ENCODE measurements around the gene STX4.

STX4 gene

GRCh38 chr16:31078597-31079341 is 45.4 kb downstream of the STX4 start:
- H3K79me2 ChIP-seq (ENCODE audit: insufficient read depth, low read length): 0 out of 2 replicates have a peak, but pooled peaks cover 3% of the 10 kb centered on the region
- H3K9me2 ChIP-seq (ENCODE audit: low read depth, low read length): no peaks in the 10 kb centered on the region
- H3K4me2 ChIP-seq (ENCODE audit: low read length): no peak overlapping the region
- H3F3A ChIP-seq (ENCODE audit: insufficient read depth, low read length): no peaks in the 10 kb centered on the region
- no peak overlapping the region for H3K27ac ChIP-seq (ENCODE audit: low read depth, low read length, poor library complexity, severe bottlenecking)
- peaks cover 61% of the 10 kb centered on the region for H3K36me3 ChIP-seq (ENCODE audit: insufficient read depth, low read length)
- H3K4me3 ChIP-seq (ENCODE audit: low read depth, low read length, poor library complexity, severe bottlenecking): no peak overlapping the region
- no peak overlapping the region for H3K9ac ChIP-seq (ENCODE audit: low read length)
- H2AFZ ChIP-seq (ENCODE audit: low read length): no peak overlapping the region
- H3K4me1 ChIP-seq (ENCODE audit: insufficient read depth, low read length, severe bottlenecking): peaks cover 9% of the 10 kb centered on the region
- no peaks in the 10 kb centered on the region for H3K27me3 ChIP-seq (ENCODE audit: insufficient read depth, low read length)
- no peaks in the 10 kb centered on the region for H4K20me1 ChIP-seq (ENCODE audit: insufficient read depth, low read length)
- TF ChIP-seq EZH2 (IDR thresholded peaks at IDR 0.05; ENCODE audit: borderline replicate concordance, low read length) (no peak), CTCF (IDR thresholded peaks at IDR 0.05; ENCODE audit: low read length) (no peak)
- no peaks in the 10 kb centered on the region for H3K9me3 ChIP-seq (ENCODE audit: low read length)

- no peak overlapping the region for H3K4me3 ChIP-seq (ENCODE audit: low read depth, low read length, poor library complexity, severe bottlenecking)
- peaks cover 68% of the 10 kb centered on the region for H3K36me3 ChIP-seq (ENCODE audit: insufficient read depth, low read length)
- H3K9ac ChIP-seq (ENCODE audit: low read length): no peak overlapping the region
- no peak for TF ChIP-seq CTCF (IDR thresholded peaks at IDR 0.05; ENCODE audit: low read length)
- TF ChIP-seq EZH2 (IDR thresholded peaks at IDR 0.05; ENCODE audit: borderline replicate concordance, low read length): no peak
- H3K79me2 ChIP-seq (ENCODE audit: insufficient read depth, low read length): 0 out of 2 replicates have a peak, but pooled peaks cover 3% of the 10 kb centered on the region
- H3K4me2 ChIP-seq (ENCODE audit: low read length): no peak overlapping the region
- H2AFZ ChIP-seq (ENCODE audit: low read length): no peak overlapping the region
- no peaks in the 10 kb centered on the region for H4K20me1 ChIP-seq (ENCODE audit: insufficient read depth, low read length)
- H3K9me3 ChIP-seq (ENCODE audit: low read length): no peaks in the 10 kb centered on the region
- H3K27me3 ChIP-seq (ENCODE audit: insufficient read depth, low read length): no peaks in the 10 kb centered on the region
- no peaks in the 10 kb centered on the region for H3F3A ChIP-seq (ENCODE audit: insufficient read depth, low read length)
- H3K4me1 ChIP-seq (ENCODE audit: insufficient read depth, low read length, severe bottlenecking): peaks cover 9% of the 10 kb centered on the region
- no peaks in the 10 kb centered on the region for H3K9me2 ChIP-seq (ENCODE audit: low read depth, low read length)
- H3K27ac ChIP-seq (ENCODE audit: low read depth, low read length, poor library complexity, severe bottlenecking): no peak overlapping the region
These were observed 46.1 kb downstream of the STX4 start for GRCh38 chr16:31079342-31079944.

- no peak overlapping the region for H2AFZ ChIP-seq (ENCODE audit: low read length)
- no peak overlapping the region for H3K4me2 ChIP-seq (ENCODE audit: low read length)
- H3F3A ChIP-seq (ENCODE audit: insufficient read depth, low read length): no peaks in the 10 kb centered on the region
- peaks cover 5% of the 10 kb centered on the region for H3K4me1 ChIP-seq (ENCODE audit: insufficient read depth, low read length, severe bottlenecking)
- H3K9me2 ChIP-seq (ENCODE audit: low read depth, low read length): no peaks in the 10 kb centered on the region
- peaks cover 69% of the 10 kb centered on the region for H3K36me3 ChIP-seq (ENCODE audit: insufficient read depth, low read length)
- no peaks in the 10 kb centered on the region for H3K27me3 ChIP-seq (ENCODE audit: insufficient read depth, low read length)
- no peak overlapping the region for H3K4me3 ChIP-seq (ENCODE audit: low read depth, low read length, poor library complexity, severe bottlenecking)
- H3K79me2 ChIP-seq (ENCODE audit: insufficient read depth, low read length): no peaks in the 10 kb centered on the region
- no peak overlapping the region for H3K9ac ChIP-seq (ENCODE audit: low read length)
- H3K9me3 ChIP-seq (ENCODE audit: low read length): no peaks in the 10 kb centered on the region
- TF ChIP-seq EZH2 (IDR thresholded peaks at IDR 0.05; ENCODE audit: borderline replicate concordance, low read length) (no peak), CTCF (IDR thresholded peaks at IDR 0.05; ENCODE audit: low read length) (no peak)
- no peak overlapping the region for H3K27ac ChIP-seq (ENCODE audit: low read depth, low read length, poor library complexity, severe bottlenecking)
- no peaks in the 10 kb centered on the region for H4K20me1 ChIP-seq (ENCODE audit: insufficient read depth, low read length)
These were observed 46.8 kb downstream of the STX4 start for GRCh38 chr16:31080035-31080629.

Measured in OCI-LY1 (cell line).